A172 (cell line): Measurements from ENCODE around the gene SRD5A3. TPM values are rescaled to one million over a fixed set of nuclear protein-coding genes. Genes with fewer than 3 reads are reported as not detected.
A peak's percentile ranks its signal among the peaks of the same experiment; 100 is the strongest.

Experiments used
- DNase-seq: peaks from one replicate; pipeline ENCODE4 v3.0.0-alpha.2; 2015; ENCODE audit warnings: low spot score
- total RNA-seq: library from RNA; depleted of rRNA; stranded (reverse); fragments of >200 nt; shearing (Covaris generic); gene quantifications from 2 replicates; pipeline ENCODE4 v1.2.3, GENCODE V29; 2014

Gene SRD5A3
- total RNA-seq, 1 experiment from 2014 or later = 18.4 TPM

GRCh38 chr4:55373461-55373860 lies 27.4 kb downstream of the SRD5A3 start:
- DNase-seq = no peak

DNA sequence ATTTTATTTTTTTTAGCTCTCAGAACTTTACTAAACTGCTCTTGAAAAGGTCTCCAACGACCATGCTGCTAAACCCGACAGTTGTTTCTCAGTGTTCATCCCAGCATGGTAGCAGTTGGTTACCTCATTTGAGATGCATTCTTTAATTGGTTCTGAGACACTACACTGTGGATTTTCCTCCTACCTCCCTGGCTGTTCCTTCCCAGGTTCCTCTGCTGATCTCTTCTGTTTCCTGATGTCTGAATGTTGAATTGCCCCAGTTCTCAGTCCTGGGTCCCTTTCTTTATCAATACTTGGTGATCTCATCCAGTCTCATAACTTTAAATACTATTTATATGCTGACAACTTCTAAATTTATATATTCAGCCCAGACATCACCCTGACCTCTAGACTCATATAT lies 30.7 kb downstream of the SRD5A3 start:
- DNase-seq = no peak

DNA sequence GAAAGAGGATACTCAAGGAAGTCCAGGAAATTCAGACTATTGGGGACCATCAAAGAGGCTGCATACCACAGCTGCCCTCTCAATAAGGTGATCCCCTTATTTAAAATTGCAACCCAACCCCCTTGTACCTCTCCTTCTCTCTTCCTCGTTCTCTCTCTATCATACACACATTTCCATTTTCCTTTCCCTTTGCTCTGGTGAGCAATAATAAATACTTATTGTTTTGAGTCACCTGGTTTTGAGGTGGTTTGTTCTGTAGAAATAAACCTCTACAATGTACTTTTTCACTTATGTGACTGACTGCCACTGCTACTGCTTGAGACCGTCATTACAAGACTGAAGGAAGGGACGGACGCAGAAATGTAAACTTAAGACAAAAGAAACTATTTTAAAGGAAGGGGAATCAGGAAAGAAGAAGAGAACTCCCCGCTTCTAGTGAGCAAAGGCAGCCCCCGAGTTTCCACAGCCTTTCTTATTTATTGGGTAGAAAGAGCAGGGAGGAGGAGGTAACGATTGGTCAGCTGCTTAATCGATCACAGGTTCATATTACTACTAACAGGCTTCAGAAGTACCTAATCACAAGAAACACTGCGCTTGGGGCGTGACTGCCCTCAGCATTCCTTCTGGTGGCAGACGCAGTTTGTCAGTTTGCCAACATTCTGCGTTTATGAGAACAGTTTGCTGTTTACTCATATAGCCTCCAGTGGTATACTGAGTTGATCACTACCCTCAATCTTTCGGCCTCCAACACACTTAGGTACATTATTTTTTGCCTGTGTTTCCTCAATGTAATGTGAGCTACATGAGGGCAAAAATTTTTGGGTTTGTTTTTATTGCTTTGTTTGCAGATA lies 32.8 kb downstream of the SRD5A3 start:
- peak; percentile 46 for DNase-seq

- DNase-seq = no peak
These were observed 34.5 kb downstream of the SRD5A3 start for GRCh38 chr4:55380576-55380975.

DNA sequence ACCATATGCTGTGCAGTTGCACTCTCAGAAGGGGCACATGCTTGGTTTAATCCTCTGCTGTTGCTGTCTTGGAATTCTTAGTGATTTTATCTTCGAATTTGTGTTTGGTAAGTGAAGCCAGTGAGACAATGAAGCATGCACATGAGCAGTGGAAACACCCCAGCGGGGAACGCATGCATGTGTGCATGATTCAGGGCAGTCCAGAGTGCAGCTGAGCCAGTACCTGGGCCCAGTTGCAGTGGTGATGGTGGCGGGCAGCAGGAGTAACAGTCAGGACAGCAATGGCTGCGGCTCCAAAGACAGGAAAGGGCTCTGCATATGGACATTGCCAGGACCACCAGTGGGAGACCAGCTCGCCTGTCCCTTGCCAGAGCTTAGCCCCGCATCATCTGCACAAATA lies 35.5 kb downstream of the SRD5A3 start:
- DNase-seq = no peak

GRCh38 chr4:55382488-55383003 lies 36.5 kb downstream of the SRD5A3 start:
- DNase-seq = no peak

- peak; percentile 29 for DNase-seq
These were observed 39.2 kb downstream of the SRD5A3 start for GRCh38 chr4:55385201-55385649.

GRCh38 chr4:55386073-55386472 lies 40.0 kb downstream of the SRD5A3 start:
- DNase-seq = no peak

DNA sequence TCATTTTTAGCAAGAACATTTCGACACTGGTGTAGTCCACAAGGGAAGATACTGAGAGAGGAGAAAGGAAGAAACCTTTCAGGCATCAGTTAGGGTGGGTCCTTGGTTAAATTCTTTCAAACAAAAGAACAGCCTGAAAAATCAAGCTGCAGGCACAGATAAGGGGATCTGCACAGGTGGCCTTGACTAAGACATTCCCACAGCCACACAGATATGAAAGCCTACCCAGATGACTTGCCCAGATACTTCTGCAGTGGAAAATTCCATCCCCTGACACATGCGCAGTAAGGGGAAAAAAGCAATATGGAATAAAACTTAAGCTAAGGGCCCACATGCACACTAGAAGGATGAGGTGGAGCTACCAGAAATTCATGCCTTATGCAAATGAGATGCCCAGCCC lies 40.8 kb downstream of the SRD5A3 start:
- no peak for DNase-seq

GRCh38 chr4:55393461-55394320 lies 47.6 kb downstream of the SRD5A3 start:
- DNase-seq = no peak

GRCh38 chr4:55395218-55395528 lies 49.1 kb downstream of the SRD5A3 start:
- DNase-seq = no peak

DNA sequence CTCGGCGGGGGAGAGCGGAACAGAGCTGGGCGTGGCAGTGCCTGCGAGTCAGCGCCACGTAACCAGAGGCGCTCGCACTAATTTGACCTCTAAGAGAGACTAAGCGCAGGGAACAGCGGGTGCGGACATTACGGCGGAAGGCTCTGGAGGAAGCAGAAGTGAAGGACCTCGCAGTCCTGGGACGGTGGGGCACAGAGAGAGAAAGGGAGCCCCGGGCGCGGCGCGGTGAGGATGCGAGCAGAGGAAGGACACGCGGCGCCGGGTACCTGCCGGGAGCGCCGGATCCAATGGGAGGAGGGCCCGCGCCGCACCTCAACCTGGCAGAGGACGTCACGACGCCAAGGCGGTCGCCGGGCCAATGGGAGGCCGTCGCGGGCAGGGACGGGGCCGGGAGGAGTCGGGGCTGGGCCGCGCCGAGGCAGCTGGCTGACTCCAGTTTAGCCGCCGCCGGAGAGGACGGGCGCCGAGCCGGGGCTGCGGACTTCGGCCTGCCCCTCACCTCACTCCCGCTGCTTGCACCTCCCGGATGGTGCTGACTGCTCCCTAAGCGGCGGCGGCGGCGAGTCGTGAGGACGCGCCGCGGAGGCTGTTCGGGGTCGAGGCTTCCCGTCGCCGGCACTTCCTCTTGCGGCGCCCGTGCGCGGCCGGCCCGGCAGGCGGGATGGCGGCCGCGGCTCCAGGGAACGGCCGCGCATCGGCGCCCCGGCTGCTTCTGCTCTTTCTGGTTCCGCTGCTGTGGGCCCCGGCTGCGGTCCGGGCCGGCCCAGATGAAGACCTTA lies 49.7 kb downstream of the SRD5A3 start, which contains the start of gene TMEM165:
TSS of gene TMEM165 (plus strand) at position 429 of the 779 bp plus-strand sequence. CDS start at position 662, 233 bp downstream.
- DNase-seq = peak; percentile 71

GRCh38 chr4:55396308-55397125 lies 50.5 kb downstream of the SRD5A3 start:
- DNase-seq = peak; percentile 23

- no peak for DNase-seq
These were observed 51.0 kb downstream of the SRD5A3 start for GRCh38 chr4:55397126-55397436.

DNA sequence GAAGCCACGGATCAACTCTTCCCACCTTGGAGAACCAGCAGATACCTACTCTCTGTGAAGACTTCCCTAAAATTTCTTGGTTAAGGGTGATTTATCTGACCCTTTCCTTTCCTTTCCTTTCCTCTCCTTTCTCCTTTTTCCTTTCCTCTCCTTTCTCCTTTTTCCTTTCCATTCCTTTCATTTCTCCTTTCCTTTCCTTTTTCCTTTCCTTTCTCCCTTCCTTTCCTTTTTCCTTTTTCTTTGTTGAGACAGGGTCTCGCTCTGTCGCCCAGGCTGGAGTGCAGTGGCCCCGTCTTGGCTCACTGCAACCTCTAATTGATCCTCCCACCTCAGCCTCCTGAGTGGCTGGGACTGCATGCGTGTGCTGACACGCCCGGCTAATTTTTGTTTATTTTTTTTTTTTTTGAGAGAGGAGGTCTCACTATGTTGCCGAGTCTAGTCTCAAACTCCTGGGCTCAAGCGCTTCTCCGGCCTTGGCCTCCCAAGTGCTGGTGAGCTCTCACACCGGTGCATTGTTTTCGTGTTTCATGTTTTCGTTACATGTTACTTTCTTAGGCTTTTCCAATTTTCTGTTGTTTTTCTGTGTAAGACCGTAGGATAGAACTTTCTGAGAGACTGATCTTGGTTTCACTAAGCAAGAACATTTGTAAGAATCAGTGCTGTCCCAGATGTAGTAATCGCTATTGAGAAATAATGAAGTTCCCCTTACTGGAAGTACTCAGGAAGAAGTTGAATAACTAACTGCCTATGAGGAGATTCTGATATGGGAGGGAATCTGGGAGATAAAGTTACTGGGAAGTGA lies 51.7 kb downstream of the SRD5A3 start:
- DNase-seq = no peak

DNA sequence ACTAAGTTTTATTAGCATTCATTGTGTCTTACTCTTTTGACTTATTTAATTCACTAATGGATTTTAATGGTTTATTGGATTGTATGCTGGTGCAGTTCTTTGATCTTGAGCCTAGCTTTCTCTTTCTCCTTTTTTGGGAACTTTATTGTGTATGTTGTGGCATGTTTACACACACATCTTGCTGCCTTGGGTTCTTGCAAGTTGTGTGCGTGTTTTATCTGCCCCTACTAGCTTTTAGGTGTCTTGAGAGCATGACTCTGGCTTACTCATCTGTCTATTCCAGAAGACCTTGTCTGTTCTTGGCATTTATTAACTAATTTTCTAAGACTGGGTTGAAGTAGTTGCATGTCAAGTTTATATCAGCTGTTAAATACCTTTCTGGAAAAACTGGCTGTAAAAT lies 52.4 kb downstream of the SRD5A3 start:
- DNase-seq = no peak

GRCh38 chr4:55398966-55399365 lies 52.9 kb downstream of the SRD5A3 start:
- no peak for DNase-seq

DNA sequence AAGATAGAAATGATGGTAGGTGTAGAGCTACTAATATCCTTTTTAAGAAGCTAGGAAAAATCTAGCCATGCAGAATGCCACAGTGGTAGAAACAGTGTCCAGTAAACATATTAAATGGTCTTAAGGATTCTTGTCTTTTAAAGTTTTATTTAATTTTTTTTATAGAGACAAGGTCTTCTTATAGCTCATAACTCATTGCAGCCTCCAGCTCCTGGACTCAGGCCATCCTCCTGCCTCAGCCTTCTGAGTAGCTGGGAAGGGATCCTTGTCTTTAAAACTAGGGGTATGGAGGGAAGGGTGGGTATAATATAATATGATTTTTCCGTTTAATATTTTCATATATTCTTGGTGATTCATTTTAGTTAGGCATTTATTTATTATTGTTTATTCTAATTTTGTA lies 53.5 kb downstream of the SRD5A3 start:
- DNase-seq = no peak

- no peak for DNase-seq
These were observed 59.0 kb downstream of the SRD5A3 start for GRCh38 chr4:55405073-55405472.

DNA sequence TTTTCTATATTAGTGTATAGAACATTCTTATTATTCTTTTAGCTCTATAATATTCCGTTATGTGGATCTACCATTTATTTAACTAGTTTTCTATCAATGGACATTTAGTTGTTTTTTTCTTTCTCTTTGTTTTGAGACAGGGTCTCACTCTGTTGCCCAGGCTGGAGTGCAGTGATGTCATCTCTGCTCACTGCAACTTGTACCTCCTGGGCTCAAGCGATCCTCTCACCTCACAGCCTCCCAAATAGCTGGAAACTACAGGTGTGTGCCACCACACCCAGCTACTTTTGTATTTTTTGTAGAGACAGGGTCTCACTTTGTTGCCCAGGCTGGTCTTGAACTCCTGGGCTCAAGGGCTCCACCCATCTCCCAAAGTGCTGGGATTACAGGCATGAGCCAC lies 60.5 kb downstream of the SRD5A3 start:
- DNase-seq = no peak
